ENCODE data around the gene ADCYAP1R1.

The ADCYAP1R1 gene

GRCh38 chr7:31108097-31108657 lies 56.1 kb downstream of the ADCYAP1R1 start:
- no peaks in the 10 kb centered on the region for H3K4me1 ChIP-seq (ENCODE audit: control insufficient read depth, insufficient read depth, low read length)
- H3K27ac ChIP-seq (ENCODE audit: low read depth, low read length), result no peak overlapping the region
- H3K4me3 ChIP-seq (ENCODE audit: low read depth, low read length), result no peak overlapping the region
- no peaks in the 10 kb centered on the region for H3K27me3 ChIP-seq (ENCODE audit: control insufficient read depth, insufficient read depth, low read length)
- no peaks in the 10 kb centered on the region for H3K36me3 ChIP-seq (ENCODE audit: control insufficient read depth, insufficient read depth, low read length)
- no peak overlapping the region for H3K9ac ChIP-seq (ENCODE audit: low read depth, low read length)
- H3K9me3 ChIP-seq (ENCODE audit: control insufficient read depth, insufficient read depth, low read length), result no peaks in the 10 kb centered on the region

DNA sequence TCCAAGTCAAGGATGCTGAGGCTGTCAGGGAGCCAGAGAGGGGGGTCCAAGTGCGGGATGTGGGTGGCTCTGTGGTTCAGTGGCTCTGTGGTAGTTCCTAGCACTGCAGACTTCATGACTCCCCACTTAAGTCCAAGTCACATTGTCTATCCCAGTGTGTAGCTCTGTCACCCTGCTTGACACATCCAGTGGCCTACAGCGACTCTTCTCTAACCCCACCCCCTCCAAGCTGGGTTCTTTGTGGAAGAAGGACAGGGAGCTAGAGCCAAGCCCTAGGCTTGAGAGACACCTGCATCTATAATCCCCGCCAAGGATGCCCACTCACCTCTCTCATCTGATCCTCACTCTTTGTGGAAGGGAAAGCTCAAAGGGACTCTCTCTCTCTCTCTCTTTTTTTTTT lies 57.6 kb downstream of the ADCYAP1R1 start:
- Histone ChIP-seq H3K4me1 (ENCODE audit: control insufficient read depth, insufficient read depth, low read length) (no peaks in the 10 kb centered on the region), H3K9me3 (ENCODE audit: control insufficient read depth, insufficient read depth, low read length) (no peaks in the 10 kb centered on the region), H3K36me3 (ENCODE audit: control insufficient read depth, insufficient read depth, low read length) (no peaks in the 10 kb centered on the region)

GRCh38 chr7:31110331-31111108 lies 58.4 kb downstream of the ADCYAP1R1 start:
- Histone ChIP-seq H3K9me3 (ENCODE audit: control insufficient read depth, insufficient read depth, low read length) (no peaks in the 10 kb centered on the region), H3K9ac (ENCODE audit: low read depth, low read length) (no peak overlapping the region), H3K4me1 (ENCODE audit: control insufficient read depth, insufficient read depth, low read length) (no peaks in the 10 kb centered on the region), H3K36me3 (ENCODE audit: control insufficient read depth, insufficient read depth, low read length) (no peaks in the 10 kb centered on the region), H3K27ac (ENCODE audit: low read depth, low read length) (no peak overlapping the region), H3K4me3 (ENCODE audit: low read depth, low read length) (no peak overlapping the region), H3K27me3 (ENCODE audit: control insufficient read depth, insufficient read depth, low read length) (no peaks in the 10 kb centered on the region)

More for the DNA sequence above, 57.6 kb downstream of the ADCYAP1R1 start:
- Histone ChIP-seq H3K9ac (ENCODE audit: low read depth, low read length) (no peak overlapping the region), H3K27me3 (ENCODE audit: control insufficient read depth, insufficient read depth, low read length) (no peaks in the 10 kb centered on the region), H3K4me3 (ENCODE audit: low read depth, low read length) (no peak overlapping the region), H3K27ac (ENCODE audit: low read depth, low read length) (no peak overlapping the region)

- Histone ChIP-seq H3K4me3 (ENCODE audit: low read depth, low read length) (no peak overlapping the region), H3K4me1 (ENCODE audit: control insufficient read depth, insufficient read depth, low read length) (no peaks in the 10 kb centered on the region), H3K9ac (ENCODE audit: low read depth, low read length) (no peak overlapping the region), H3K27ac (ENCODE audit: low read depth, low read length) (no peak overlapping the region), H3K27me3 (ENCODE audit: control insufficient read depth, insufficient read depth, low read length) (no peaks in the 10 kb centered on the region), H3K36me3 (ENCODE audit: control insufficient read depth, insufficient read depth, low read length) (no peaks in the 10 kb centered on the region), H3K9me3 (ENCODE audit: control insufficient read depth, insufficient read depth, low read length) (no peaks in the 10 kb centered on the region)
Observed at GRCh38 chr7:31111109-31111451, 59.0 kb downstream of the ADCYAP1R1 start.

GRCh38 chr7:31113660-31114059 lies 61.6 kb downstream of the ADCYAP1R1 start:
- Histone ChIP-seq H3K36me3 (ENCODE audit: control insufficient read depth, insufficient read depth, low read length) (no peaks in the 10 kb centered on the region), H3K9me3 (ENCODE audit: control insufficient read depth, insufficient read depth, low read length) (no peaks in the 10 kb centered on the region), H3K4me3 (ENCODE audit: low read depth, low read length) (no peak overlapping the region), H3K4me1 (ENCODE audit: control insufficient read depth, insufficient read depth, low read length) (no peaks in the 10 kb centered on the region), H3K9ac (ENCODE audit: low read depth, low read length) (no peak overlapping the region), H3K27me3 (ENCODE audit: control insufficient read depth, insufficient read depth, low read length) (no peaks in the 10 kb centered on the region), H3K27ac (ENCODE audit: low read depth, low read length) (no peak overlapping the region)

- no peaks in the 10 kb centered on the region for H3K4me1 ChIP-seq (ENCODE audit: control insufficient read depth, insufficient read depth, low read length)
- H3K4me3 ChIP-seq (ENCODE audit: low read depth, low read length), result no peak overlapping the region
- H3K27me3 ChIP-seq (ENCODE audit: control insufficient read depth, insufficient read depth, low read length), result no peaks in the 10 kb centered on the region
- no peaks in the 10 kb centered on the region for H3K9me3 ChIP-seq (ENCODE audit: control insufficient read depth, insufficient read depth, low read length)
- H3K36me3 ChIP-seq (ENCODE audit: control insufficient read depth, insufficient read depth, low read length), result no peaks in the 10 kb centered on the region
- H3K9ac ChIP-seq (ENCODE audit: low read depth, low read length), result no peak overlapping the region
- H3K27ac ChIP-seq (ENCODE audit: low read depth, low read length), result no peak overlapping the region
Observed at GRCh38 chr7:31114593-31115343, 62.7 kb downstream of the ADCYAP1R1 start.

- Histone ChIP-seq H3K9ac (ENCODE audit: low read depth, low read length) (no peak overlapping the region), H3K27ac (ENCODE audit: low read depth, low read length) (no peak overlapping the region), H3K27me3 (ENCODE audit: control insufficient read depth, insufficient read depth, low read length) (no peaks in the 10 kb centered on the region), H3K36me3 (ENCODE audit: control insufficient read depth, insufficient read depth, low read length) (no peaks in the 10 kb centered on the region), H3K4me1 (ENCODE audit: control insufficient read depth, insufficient read depth, low read length) (no peaks in the 10 kb centered on the region), H3K4me3 (ENCODE audit: low read depth, low read length) (no peak overlapping the region), H3K9me3 (ENCODE audit: control insufficient read depth, insufficient read depth, low read length) (no peaks in the 10 kb centered on the region)
Observed at GRCh38 chr7:31116615-31117014, 64.5 kb downstream of the ADCYAP1R1 start.

- peaks cover 4% of the 10 kb centered on the region for H3K4me1 ChIP-seq (ENCODE audit: control insufficient read depth, insufficient read depth, low read length)
- no peaks in the 10 kb centered on the region for H3K27me3 ChIP-seq (ENCODE audit: control insufficient read depth, insufficient read depth, low read length)
- H3K9me3 ChIP-seq (ENCODE audit: control insufficient read depth, insufficient read depth, low read length), result no peaks in the 10 kb centered on the region
- H3K36me3 ChIP-seq (ENCODE audit: control insufficient read depth, insufficient read depth, low read length), result no peaks in the 10 kb centered on the region
- H3K4me3 ChIP-seq (ENCODE audit: low read depth, low read length), result no peak overlapping the region
- no peak overlapping the region for H3K27ac ChIP-seq (ENCODE audit: low read depth, low read length)
- no peak overlapping the region for H3K9ac ChIP-seq (ENCODE audit: low read depth, low read length)
Observed at GRCh38 chr7:31119249-31119648, 67.1 kb downstream of the ADCYAP1R1 start.

DNA sequence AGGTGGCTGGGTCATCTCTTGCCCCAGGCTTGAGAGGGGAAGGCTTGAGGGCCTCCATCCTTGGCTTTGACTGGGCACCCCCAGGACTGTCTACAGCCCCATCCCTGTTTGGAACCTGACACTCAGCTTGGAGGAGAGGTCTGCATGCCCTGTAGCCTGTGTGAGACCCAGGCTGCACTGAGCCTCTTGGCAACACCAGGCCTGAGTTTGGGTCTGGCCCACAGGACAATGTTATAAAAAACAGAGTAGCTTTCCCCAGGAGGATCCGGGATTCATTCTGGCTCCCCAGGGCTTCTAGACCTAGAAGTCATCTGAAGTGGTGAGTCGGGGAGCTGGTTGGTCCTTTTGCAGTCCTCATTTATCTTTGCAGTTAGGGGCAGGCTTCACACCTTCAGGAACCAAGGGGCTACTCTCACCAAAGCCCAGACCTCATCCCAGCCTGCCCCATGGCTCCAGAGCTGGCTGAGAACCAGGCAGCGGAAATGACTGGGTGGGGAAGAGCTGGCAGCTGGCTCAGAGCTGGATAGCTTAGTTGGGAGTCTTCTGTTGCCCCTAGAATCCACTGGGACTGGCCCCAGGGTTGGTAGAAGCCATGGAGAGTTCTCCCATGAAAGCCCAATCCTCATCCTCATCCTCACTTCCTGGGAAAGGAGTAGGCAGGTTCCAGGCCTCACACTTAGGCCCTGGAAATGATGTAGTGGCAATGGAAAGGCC lies 68.8 kb downstream of the ADCYAP1R1 start:
- Histone ChIP-seq H3K4me1 (ENCODE audit: control insufficient read depth, insufficient read depth, low read length) (peaks cover 4% of the 10 kb centered on the region), H3K27me3 (ENCODE audit: control insufficient read depth, insufficient read depth, low read length) (no peaks in the 10 kb centered on the region), H3K4me3 (ENCODE audit: low read depth, low read length) (no peak overlapping the region), H3K9me3 (ENCODE audit: control insufficient read depth, insufficient read depth, low read length) (no peaks in the 10 kb centered on the region), H3K27ac (ENCODE audit: low read depth, low read length) (no peak overlapping the region), H3K36me3 (ENCODE audit: control insufficient read depth, insufficient read depth, low read length) (no peaks in the 10 kb centered on the region), H3K9ac (ENCODE audit: low read depth, low read length) (no peak overlapping the region)

DNA sequence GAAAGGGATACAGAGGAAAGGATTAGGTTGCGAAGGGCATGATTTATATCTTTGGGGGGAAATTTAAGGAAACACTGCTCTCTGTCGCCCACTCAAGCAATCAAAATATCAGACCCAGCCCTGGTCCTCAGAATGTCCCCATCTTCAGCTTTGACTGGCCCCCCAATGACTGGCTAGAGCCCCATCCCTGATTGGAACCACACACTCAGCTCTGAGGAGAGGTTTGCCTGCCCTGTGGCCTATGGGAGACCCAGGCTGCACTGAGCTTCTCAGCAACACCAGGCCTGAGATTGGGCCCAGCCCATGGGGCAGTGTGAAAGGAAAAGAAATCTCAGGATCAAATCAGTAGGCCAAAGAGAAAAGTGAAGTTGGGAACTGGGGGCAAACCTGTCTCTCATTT lies 69.5 kb downstream of the ADCYAP1R1 start:
- Histone ChIP-seq H3K27me3 (ENCODE audit: control insufficient read depth, insufficient read depth, low read length) (no peaks in the 10 kb centered on the region), H3K27ac (ENCODE audit: low read depth, low read length) (no peak overlapping the region), H3K4me1 (ENCODE audit: control insufficient read depth, insufficient read depth, low read length) (peaks cover 4% of the 10 kb centered on the region), H3K9me3 (ENCODE audit: control insufficient read depth, insufficient read depth, low read length) (no peaks in the 10 kb centered on the region), H3K4me3 (ENCODE audit: low read depth, low read length) (no peak overlapping the region), H3K9ac (ENCODE audit: low read depth, low read length) (no peak overlapping the region), H3K36me3 (ENCODE audit: control insufficient read depth, insufficient read depth, low read length) (no peaks in the 10 kb centered on the region)
